GM12891 (cell line): ENCODE measurements around the gene TTLL6.

Source experiments
- PAX5 ChIP-seq: IDR thresholded peaks from 2 replicates; pipeline ENCODE4 v1.6.1; 2011; ENCODE audit warnings: low read length, moderate library complexity, mild to moderate bottlenecking; ENCODE audit not compliant: insufficient read depth, severe bottlenecking
- POLR2A ChIP-seq: IDR thresholded peaks from 2 replicates; pipeline ENCODE4 v1.6.1; 2011; ENCODE audit warnings: low read depth, low read length, control low read depth
- POLR2AphosphoS5 ChIP-seq: IDR thresholded peaks from 2 replicates; pipeline ENCODE4 v1.6.1; 2011; ENCODE audit warnings: low read depth, low read length, control low read depth
- POU2F2 ChIP-seq: IDR thresholded peaks from 2 replicates; pipeline ENCODE4 v1.6.1; 2011; ENCODE audit warnings: low read depth, mild to moderate bottlenecking, control low read depth, low read length, moderate library complexity
- SPI1 ChIP-seq: IDR thresholded peaks from 2 replicates; pipeline ENCODE4 v1.6.1; 2011; ENCODE audit warnings: low read depth, low read length, control low read depth
- TAF1 ChIP-seq: IDR thresholded peaks from 2 replicates; pipeline ENCODE4 v1.6.1; 2011; ENCODE audit warnings: low read depth, low read length, control low read depth

GRCh38 chr17:48769009-48769675, 47.9 kb downstream of the TTLL6 start:
- TF ChIP-seq POLR2A (no peak), SPI1 (no peak), POLR2AphosphoS5 (no peak), PAX5 (no peak), TAF1 (no peak), POU2F2 (no peak)
